Hematopoietic multipotent progenitor cell treated with erythropoietin and hydrocortisone succinate and interleukin-3 and kit ligand, for 4 days (in vitro differentiated cells): Measurements from ENCODE around the gene PODXL2.
"Not testable (repeated sequence)": the region's sequence is repeated elsewhere in the genome, so short reads cannot be mapped to it uniquely, and the experiment has no call there.

ENCODE experiments used
- DNase-seq: peaks from one replicate; pipeline ENCODE4 v3.0.0-alpha.2; 2015

Gene PODXL2

DNA sequence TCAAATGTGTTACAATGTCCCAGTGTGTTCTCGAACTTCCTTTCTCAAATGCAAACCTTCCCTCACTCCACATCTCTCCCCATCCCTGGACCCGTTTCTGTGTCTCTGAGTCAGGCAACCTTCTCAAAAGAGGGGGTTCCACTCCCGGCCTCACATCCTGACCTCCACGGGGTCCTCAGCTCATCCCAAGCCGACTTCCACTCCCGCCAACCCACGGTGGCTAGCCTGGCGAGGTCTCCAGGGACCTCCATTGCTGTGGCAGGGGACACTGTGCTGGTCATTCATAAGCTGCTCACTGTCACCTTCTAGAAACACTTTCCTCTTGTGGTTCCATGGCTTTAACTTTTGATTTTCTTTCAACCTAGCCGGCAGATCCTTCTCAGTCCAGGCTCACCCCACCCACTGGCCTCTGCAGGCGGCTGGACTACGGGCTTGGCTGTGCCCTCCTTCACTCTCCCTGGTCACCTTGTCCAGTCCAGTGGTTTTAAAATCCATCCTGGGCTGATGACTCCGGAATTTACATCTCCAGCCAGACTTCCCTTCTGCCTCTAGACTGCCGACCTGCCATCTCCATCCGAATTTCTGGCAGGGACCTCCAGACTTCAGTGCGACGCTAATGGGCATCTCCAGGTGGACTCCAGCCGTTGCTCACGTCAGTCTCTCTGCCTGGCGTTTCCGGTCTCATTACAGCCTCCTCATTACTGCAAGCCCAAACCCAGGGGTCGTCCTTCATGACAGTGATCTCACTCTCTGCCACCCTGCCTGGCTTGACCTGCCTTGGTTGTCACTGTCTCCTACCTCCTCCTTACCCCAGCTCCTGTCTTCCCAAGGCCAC, 63.7 kb downstream of the PODXL2 start:
- no peak for DNase-seq

DNA sequence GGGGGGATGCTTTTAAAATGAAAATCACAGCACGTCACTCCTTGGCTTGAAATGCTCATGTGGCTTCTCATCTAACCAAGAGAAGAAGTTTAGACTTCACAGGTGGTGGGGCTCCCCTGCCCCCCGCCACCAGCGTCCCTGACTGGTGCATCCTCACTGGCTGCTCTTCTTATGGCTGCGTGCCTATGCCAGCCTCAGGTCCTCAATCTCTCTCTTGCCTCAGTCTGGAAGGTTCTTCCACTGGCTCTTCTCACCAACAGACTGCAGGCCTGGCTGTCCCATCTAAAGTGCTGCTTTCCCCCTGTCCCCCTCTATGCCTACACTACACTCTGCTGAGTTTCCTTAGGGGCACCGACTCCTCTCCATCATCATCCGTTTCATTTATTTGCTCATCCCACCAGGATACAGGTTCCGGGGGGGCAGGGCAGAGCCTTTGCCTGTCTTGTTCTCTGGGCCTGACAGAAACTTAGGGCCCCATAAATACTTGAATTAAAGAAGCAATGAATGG, 64.4 kb downstream of the PODXL2 start:
- DNase-seq: no peak

DNA sequence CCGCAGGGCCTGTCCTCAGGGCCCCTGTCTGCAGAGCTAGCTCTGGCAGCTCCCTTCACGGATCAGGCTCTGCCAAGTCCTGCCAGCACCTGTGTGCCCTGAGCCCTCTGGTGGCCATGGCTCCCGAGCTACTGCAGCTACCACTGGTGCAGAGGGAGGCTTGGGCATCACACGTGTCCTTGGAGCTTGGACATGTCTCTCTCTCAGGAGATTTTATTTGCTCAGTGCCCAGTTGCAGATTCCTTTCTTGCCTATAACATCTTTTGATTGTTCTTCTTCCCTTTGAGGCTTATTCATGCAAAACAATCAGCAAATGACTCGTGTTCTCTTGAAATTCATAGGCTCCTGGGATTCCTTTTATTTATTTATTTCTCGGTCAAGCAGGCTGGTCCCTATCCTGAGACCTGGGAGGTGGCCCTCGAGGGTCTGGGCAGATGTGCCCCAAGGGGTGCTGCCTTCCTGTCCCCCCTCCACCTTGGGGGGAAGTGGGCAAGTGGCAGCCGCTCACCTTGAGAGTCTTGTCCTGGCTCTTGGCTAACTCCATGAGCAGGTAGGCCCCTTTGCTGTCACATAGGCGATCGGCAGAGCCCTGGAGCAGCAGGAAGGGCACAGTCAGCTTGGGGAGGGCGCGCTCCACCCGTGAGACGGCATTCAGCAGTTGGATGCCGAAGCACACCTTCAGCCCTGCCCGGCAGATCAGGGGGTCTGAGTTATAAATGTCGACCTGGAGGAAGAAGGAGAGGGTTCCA, 65.7 kb downstream of the PODXL2 start:
- peak; percentile 69 for DNase-seq

- peak; percentile 89 for DNase-seq
Observed at GRCh38 chr3:127697551-127698240, 68.7 kb downstream of the PODXL2 start.

DNA sequence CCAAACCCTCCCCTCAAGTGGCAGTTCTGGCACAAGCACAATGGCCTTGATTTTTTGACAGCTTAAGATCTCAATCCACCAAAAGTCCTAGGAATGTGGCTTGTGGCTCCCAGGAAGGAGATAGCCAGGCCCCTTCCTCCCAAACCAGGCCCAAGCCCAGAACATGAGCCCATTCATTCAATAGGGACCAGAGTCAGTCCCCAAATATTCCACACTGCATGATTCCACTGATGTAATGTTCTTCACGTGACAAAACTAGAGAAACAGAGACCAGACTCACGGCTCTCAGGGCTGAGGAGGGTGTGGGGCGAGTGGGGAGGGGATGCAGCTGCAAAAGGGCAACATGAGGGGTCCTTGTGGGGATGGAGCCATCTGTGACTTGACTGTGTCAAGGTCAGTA, 69.3 kb downstream of the PODXL2 start:
- DNase-seq: no peak

DNA sequence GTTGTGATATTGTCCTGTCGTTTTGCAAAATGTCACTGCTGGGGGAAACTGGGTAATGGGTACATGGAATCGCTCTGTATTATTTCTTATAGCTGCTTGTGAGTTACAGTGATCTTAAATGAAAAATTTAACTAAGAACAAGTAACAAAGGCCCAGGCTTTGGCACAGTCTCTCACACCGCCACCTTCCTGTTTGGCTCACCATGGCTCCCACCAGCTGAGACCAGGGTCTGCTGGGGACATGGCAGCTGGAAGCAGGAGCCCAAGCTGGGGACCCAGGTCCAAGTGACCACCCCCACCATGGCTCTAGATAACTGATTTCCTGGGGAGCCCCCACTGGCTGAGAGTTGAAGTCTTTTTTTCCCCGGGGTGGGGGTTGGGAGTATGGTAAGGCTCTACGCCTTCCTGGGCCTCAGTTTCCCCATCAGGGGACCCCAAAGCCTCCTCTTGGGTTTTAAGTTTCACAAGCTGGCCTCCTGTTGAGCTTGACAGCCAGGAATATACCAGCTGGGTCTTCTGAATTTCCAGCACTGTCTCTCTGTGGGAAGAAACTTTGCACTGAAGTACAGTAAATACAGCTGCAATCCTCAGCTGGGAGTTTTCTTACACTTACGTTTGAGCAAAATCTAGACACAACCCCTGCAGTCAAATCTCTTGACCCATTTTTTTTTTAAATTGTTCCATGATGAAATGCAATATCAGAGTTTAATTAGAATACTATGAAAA, 69.9 kb downstream of the PODXL2 start:
- DNase-seq: no peak

GRCh38 chr3:127699416-127700300, 70.7 kb downstream of the PODXL2 start:
- no peak for DNase-seq

- no peak for DNase-seq
Observed at GRCh38 chr3:127700406-127700805, 71.4 kb downstream of the PODXL2 start.

DNA sequence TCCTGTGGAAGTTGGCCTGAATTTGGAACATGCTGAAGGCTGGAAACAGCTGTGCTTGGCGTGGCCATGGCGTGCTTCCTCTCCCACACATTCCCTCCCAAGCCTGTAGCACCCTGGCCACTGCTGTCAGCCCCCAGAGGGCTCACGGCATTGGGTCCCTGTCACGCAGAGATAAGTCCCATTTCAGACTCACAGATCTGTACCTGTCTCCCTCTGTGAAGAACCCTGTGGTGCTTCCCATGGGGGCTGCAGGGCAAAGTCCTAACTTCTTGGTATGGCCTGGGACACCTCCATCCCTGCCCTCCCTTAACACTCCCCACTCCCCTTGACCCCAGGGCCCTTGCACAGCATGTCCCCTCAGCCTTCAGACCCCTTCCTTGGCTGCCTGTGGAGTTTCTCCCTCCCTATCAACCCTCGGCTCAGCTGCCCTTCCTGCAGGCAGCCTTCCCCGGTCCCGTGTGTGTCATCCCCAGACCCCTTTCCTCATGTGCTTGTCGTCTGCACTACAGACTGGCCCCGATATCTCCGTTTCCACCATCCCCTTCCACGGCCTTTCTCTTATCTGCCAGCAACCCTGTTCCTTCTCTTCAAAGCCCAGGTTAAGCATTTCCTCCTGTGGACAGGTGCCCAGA, 72.4 kb downstream of the PODXL2 start:
- peak; percentile 63 for DNase-seq

- peak; percentile 95 for DNase-seq
Observed at GRCh38 chr3:127702151-127702578, 73.2 kb downstream of the PODXL2 start.

- not testable (repeated sequence) for DNase-seq
Observed at GRCh38 chr3:127704840-127705239, 75.9 kb downstream of the PODXL2 start.

DNA sequence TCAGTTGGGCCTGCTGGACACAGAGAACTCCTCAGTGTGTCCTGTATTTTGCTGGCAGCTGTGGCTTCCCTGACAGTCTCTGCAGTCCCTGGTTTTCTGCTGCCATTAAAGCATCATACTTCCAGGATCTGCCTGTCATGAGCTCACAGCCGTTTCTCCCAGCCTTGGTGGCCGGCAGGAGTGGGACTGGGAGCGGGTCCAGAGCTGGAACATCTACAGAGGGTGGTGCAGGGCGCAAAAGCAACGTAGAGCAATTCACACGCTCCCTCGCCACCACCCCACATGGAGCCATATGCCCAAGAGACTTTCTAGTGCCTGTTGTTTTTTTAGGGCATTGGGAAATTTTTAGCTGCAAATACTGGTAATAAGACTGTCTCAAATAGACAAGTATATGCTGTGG, 77.3 kb downstream of the PODXL2 start:
- no peak for DNase-seq

DNA sequence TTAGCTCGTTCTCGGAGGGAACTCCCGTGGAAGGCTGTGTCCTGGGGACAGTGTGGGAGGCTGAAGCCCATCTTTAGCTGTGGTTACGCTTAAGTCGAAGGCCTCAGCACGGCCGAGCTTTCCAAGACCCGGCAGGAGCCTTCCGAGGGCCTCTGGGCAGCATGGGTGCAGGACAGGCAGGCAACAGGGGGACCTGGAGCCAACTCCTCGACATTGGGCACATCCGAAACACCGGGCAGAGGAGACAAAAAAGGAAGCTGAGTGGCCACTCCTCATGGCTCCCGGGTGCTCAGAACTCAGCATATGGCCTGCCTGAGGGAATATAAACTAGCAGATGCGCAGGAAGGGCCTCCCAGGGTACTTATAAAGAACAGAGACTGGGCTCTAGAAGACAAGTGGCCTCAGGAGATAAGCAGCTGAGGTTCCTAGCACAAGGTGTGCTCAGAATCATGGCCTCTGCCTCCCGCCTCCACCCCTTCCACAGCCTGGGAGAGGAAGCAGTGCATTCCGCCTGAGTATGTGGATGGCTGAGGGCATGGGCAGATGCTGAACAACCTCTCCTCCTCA, 77.9 kb downstream of the PODXL2 start:
- DNase-seq: peak; percentile 65

GRCh38 chr3:127707851-127708411, 78.9 kb downstream of the PODXL2 start:
- no peak for DNase-seq

- no peak for DNase-seq
Observed at GRCh38 chr3:127708837-127709236, 79.9 kb downstream of the PODXL2 start.

DNA sequence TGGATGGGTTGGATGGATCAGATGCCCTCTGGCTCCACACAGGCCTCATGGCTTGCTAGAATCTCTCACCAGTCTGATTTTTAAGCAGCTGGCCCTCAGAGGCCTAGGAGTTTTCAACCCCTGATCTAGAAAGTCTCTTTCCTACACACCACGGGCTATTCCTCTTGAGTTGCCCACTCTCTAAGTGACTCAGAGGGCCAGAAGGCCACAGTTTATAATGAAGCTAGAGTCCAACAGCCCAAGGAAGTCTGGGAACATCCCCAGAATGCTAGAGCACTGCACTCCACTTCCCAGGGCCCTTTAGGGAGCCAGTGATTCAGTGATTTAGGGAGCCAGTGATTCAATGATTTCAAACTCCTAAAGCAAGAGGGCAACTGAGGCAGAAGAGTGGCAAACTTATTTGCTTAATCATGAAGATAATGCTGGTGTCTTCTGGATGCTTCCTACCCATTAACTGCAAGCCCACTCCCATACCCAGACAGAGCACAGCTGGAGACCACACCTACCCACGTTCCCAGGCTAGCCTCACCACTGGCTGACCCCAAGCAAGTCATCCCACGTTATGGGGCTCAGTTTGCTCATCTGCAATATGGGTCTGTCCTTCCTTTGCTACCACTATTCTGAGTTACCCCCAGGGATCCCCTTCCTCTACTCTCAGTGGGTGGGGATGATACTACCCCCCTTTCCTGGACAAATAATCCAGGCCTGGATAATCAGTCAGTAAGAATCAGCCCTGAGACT, 80.5 kb downstream of the PODXL2 start:
- no peak for DNase-seq

DNA sequence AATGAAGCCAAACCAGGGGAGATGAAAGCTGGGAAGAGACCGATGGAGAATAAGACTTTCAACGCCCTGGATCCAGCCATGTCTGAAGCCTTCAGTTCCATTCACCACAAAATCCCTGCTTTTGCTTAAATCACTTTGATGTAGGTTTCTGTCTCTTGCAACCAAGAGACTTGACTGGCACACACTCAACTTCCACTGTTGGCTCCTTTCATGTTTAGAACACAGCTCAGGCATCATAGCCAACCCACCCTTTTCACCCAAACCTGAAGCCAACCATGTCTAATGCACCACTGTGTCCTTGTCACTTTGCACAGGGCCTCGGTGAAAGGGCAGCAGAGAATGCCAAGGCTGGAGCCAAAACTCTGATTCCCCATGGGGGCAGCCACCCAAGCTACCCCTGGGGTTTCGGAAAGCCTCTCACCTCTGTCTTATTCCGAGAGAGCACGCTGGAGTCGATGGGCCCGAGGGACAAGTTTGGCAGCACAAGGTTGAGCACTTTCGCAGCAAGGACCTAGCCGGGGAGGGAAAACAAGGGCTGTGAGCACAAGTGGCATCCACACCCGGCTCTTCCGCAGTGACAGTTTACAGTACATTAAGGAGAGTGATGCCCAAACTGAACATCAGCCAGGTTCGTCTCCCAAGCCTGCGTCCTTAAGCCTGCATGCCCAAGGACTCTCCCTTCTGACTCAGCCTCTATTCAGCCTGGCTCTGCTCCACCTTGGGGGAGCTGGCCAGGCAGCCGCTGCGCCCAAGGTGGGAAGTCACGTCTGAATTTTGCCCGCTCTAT, 81.4 kb downstream of the PODXL2 start:
- no peak for DNase-seq

GRCh38 chr3:127711021-127711695, 82.2 kb downstream of the PODXL2 start:
- DNase-seq: no peak
